ENCODE measurements around the gene PRAMEF1. TPM values are rescaled to one million over a fixed set of nuclear protein-coding genes. Genes with fewer than 3 reads are reported as not detected.
"Not testable (repeated sequence)": the region's sequence is repeated elsewhere in the genome, so short reads cannot be mapped to it uniquely, and the experiment has no call there.

PRAMEF1 gene
- total RNA-seq, 4 donors from 2014 or later, result not detected

DNA sequence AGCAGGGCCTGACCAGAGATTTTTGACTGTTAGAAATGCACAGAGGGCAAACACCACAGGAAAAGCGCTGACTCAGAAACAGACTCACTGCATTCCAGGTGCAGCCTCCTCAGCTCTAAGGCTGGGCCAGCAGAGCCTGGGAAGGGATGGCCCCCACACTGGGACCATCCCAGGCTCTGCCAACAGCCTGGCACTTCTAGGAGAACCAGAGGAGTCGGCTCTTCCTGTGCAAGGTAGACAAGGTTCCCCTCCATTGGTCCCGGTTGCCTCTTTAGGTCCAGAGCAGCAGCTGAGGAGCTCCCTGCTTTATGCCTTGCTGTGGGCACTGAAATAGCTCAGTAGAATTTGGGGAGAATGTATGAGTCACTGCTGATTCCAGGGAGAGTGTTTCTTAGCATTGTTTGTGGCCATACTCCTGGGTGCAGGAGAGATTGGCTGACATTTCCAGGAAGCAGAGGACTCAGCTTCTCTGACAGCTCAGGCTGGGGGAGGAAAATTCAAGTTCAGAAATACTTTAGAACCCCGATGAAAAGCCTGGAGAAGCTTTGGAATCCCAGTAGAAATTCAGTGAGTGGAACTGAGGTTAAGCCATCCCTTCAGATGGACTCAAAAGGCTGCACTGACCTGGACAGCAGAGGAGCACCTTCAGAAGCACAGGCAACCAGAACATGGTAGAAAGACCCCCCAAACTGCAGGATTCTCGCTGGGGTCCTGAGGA is 19.7 kb downstream of the PRAMEF1 start:
- 20 to 62% methylated on average over 1 to 3 of the region's 5 CpGs for WGBS, 2 donors
- intact Hi-C loops (cut with DNase I), result no loop called here
- no peak for DNase-seq
- Histone ChIP-seq H3K9me3 (no peaks in the 10 kb centered on the region), H3K27me3 (peaks cover 0 to 19% (median 0%) of the 10 kb centered on the region in 4 donors), H3K4me1 (no peaks in the 10 kb centered on the region), H3K36me3 (no peaks in the 10 kb centered on the region), H3K27ac (no peak overlapping the region), H3K4me3 (no peak overlapping the region)
- TF ChIP-seq POLR2A (IDR thresholded peaks at IDR 0.05), result no peak
- TF ChIP-seq, protein P1, sequence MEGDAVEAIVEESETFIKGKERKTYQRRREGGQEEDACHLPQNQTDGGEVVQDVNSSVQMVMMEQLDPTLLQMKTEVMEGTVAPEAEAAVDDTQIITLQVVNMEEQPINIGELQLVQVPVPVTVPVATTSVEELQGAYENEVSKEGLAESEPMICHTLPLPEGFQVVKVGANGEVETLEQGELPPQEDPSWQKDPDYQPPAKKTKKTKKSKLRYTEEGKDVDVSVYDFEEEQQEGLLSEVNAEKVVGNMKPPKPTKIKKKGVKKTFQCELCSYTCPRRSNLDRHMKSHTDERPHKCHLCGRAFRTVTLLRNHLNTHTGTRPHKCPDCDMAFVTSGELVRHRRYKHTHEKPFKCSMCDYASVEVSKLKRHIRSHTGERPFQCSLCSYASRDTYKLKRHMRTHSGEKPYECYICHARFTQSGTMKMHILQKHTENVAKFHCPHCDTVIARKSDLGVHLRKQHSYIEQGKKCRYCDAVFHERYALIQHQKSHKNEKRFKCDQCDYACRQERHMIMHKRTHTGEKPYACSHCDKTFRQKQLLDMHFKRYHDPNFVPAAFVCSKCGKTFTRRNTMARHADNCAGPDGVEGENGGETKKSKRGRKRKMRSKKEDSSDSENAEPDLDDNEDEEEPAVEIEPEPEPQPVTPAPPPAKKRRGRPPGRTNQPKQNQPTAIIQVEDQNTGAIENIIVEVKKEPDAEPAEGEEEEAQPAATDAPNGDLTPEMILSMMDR (IDR thresholded peaks at IDR 0.05), result no peak

- no peak for TF ChIP-seq POLR2A (IDR thresholded peaks at IDR 0.05)
- TF ChIP-seq, protein P1 (IDR thresholded peaks at IDR 0.05), result no peak
- no peak overlapping the region for H3K4me3 ChIP-seq
- H3K4me1 ChIP-seq, result no peaks in the 10 kb centered on the region
- DNase-seq, result no peak
- WGBS, 2 donors, result 42 to 51% methylated on average over 2 of the region's 2 CpGs
- H3K9me3 ChIP-seq, result no peaks in the 10 kb centered on the region
- no peak overlapping the region for H3K27ac ChIP-seq
- no peaks in the 10 kb centered on the region for H3K36me3 ChIP-seq
- intact Hi-C loops (cut with DNase I), result no loop called here
- H3K27me3 ChIP-seq, result peaks cover 0 to 18% (median 0%) of the 10 kb centered on the region in 4 donors
These were observed 20.2 kb downstream of the PRAMEF1 start for GRCh38 chr1:12811409-12811784.

GRCh38 chr1:12819061-12819460 is 27.9 kb downstream of the PRAMEF1 start:
- H3K4me3 ChIP-seq; H3K36me3 ChIP-seq; H3K27ac ChIP-seq; H3K9me3 ChIP-seq; intact Hi-C loops (cut with DNase I); H3K4me1 ChIP-seq; DNase-seq: not testable (repeated sequence)
- 20% methylated on average over 1 of the region's 6 CpGs; no CpG with 5 or more reads in 1 of the 2 donors for WGBS, 2 donors
- H3K27me3 ChIP-seq, result peaks cover 0 to 12% (median 0%) of the 10 kb centered on the region in 4 donors

GRCh38 chr1:12831310-12831709 is 40.1 kb downstream of the PRAMEF1 start, which contains the start of gene PRAMEF11:
TSS of gene PRAMEF11 (minus strand) at chr1:12831410. CDS start at chr1:12828789, 2,621 bp downstream.
- H3K27ac ChIP-seq; H3K4me3 ChIP-seq; H3K9me3 ChIP-seq; H3K27me3 ChIP-seq; intact Hi-C loops (cut with DNase I); H3K4me1 ChIP-seq; H3K36me3 ChIP-seq; DNase-seq: not testable (repeated sequence)
- WGBS, 2 donors, result 53 to 56% methylated on average over 2 to 3 of the region's 3 CpGs

DNA sequence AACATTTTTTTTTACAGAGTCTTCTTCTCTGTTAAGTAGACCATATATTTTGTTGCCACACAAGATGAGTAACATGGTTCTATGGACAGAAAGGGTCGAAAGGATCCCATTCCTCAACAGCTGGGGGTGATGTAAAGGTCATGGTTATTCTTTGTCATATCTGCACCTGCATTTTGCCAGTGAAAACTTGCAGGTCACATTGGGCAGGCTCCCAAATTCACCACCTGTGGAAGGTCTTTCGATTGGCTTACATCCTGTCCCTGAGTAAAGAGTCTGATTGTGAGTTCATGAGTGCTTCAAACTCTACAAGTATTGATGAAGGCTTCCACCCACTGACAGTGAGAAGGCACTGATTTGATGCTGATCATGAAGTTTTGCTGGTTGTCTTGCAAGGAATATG is 42.1 kb downstream of the PRAMEF1 start:
- intact Hi-C loops (cut with DNase I); H3K9me3 ChIP-seq; H3K4me1 ChIP-seq; H3K4me3 ChIP-seq; H3K27me3 ChIP-seq; H3K36me3 ChIP-seq; DNase-seq; H3K27ac ChIP-seq: not testable (repeated sequence)
- WGBS, 2 donors, result 13 to 46% methylated on average over 1 to 2 of the region's 2 CpGs

Other genes with a start within 250 kb of the PRAMEF1 start
- gene DHRS3, start 173.2 kb upstream of the PRAMEF1 start, total RNA-seq, result 100 to 1,000 TPM in 3 of 4 donors, 10 to 100 TPM in 1; 87.7 to 166 (median 117) TPM
- gene AADACL4, start 147.3 kb upstream of the PRAMEF1 start, total RNA-seq, result not detected
- gene AADACL3, start 75.3 kb upstream of the PRAMEF1 start, total RNA-seq, result not detected
- not detected for gene CFAP107, start 45.2 kb upstream of the PRAMEF1 start, total RNA-seq
- gene PRAMEF12, start 17.7 kb upstream of the PRAMEF1 start, total RNA-seq, result not detected
- gene PRAMEF11, start 40.0 kb downstream of the PRAMEF1 start, total RNA-seq, result not detected
- gene HNRNPCL1, start 57.3 kb downstream of the PRAMEF1 start, total RNA-seq, result not detected
- not detected for gene PRAMEF2, start 65.7 kb downstream of the PRAMEF1 start, total RNA-seq
- not detected for gene PRAMEF4, start 94.8 kb downstream of the PRAMEF1 start, total RNA-seq
- gene PRAMEF10, start 106.9 kb downstream of the PRAMEF1 start, total RNA-seq, result not detected
- gene PRAMEF7, start 125.2 kb downstream of the PRAMEF1 start, total RNA-seq, result not detected
- gene PRAMEF6, start 156.2 kb downstream of the PRAMEF1 start, total RNA-seq, result not detected

Measured in esophagus squamous epithelium (tissue), 5 donors.